Fibroblast of skin of right quadriceps (primary cell): Measurements from ENCODE around the gene ELL2.

ENCODE experiments used
- DNase-seq: peaks from one replicate; pipeline ENCODE4 v3.0.0-alpha.2; 2013

The ELL2 gene

DNA sequence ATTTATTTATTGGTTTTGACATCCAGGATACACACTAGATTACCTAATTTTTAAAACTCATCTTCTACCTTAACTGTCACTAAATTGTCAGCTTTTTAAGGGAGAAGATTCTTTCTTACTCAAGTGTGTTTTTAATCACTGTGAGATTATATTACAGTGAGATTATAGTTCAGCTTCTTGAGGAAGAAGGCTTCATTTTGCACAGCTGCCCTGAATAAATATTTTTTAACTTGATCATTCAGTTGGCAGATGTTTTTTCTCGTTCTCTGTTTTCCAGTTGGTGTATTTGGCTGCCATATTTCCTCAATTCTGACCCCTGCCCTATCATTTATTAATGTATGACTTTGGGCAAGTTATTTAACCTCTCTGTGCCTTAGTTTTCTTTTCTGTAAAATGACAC, 15.0 kb upstream of the ELL2 start:
- DNase-seq, result no peak

DNA sequence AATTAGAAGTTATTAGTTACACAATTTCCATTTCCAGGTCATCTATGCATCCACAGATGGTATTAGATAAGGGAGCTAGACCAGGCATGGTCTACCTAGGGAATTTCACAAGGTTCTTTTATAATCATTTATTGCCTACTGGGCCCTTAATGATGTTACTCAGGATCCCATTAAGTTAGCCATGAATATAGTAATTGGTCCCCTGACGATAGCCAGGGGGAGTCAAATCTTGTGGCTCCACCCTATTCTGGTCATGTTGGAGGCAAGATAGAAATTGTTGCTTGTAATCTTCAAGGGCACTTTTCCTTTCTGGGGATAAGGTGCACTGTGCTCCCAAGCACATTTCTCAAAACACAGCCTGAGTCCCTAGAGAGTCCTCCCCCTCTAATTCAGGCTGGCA, 14.1 kb upstream of the ELL2 start:
- DNase-seq, result no peak

DNA sequence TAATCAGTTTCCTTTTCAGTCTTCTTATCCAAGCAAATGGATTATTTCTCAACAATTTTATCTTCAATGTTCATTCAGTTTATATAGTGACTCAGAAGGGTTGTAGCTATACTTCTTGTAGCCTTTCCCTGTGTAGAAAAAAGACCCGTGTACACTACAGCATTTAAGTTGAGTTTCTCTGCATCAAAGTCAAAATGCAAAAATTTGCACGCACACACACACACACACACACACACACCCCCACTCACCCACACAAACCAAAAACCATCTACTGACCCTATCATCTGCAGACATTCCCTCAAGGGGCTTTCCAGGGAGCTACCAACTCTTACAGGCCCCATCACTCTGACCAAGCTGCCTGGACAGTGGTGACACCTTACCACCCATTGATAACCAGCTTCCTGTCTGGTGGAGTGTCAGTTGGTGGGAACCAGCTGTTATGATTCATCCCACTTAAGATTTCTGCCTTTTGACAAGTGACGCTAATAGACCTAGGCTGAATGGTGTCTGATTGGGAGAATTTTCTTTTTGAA, 12.2 kb upstream of the ELL2 start:
- DNase-seq, result peak; percentile 39

GRCh38 chr5:95972196-95972595, 10.5 kb upstream of the ELL2 start:
- DNase-seq, result no peak

- no peak for DNase-seq
Observed at GRCh38 chr5:95970359-95970704, 8.7 kb upstream of the ELL2 start.

DNA sequence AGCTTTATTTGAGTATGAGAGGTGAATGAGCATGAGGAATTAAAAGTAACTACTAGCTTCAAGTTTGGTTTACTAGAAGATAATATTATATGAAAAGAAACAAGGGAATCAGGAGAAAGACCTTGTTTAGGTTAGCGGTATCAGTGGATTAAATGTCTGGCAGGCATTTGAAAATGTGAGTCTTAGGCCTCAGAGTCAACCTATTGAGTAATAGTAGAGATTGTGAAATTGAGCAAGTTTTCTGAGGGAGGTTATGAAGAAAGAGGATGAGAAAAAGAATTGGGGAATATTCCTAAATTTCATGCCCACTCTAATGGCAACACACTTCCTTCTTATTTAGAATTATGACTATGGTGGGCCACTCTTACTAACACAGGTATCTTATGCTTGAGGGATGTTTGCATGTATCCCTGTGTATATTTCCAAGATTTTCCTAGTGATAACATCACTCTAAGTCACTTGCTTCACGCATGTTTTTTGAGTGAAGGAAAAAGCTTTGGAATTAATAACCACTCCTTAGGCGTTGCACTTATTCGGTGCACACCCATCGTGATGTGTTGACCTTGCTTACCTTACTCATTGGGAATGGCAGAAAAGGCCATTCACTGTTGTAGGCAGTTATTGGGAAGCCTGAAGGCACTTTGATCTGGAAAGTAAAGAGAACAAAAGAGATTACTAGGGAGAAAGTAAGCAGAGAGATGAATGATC, 8.2 kb upstream of the ELL2 start:
- DNase-seq, result peak; percentile 31

DNA sequence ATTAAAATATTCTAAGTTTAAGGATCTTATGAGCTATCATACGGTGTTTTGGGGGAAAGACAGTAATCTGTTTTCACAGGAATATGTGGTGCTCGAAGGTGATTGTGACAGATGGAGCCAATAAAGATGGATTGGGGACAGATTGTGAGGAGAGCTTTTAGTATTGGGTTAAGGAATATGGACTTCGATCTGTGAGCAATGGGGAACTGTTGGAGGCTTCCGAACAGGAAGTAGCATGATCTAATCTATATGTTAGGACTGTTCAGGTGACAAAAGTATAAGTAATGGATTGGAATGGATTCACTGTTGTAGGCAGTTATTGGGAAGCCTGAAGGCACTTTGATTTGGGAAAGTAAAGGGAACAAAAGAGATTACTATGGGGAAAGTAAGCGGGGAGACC, 7.4 kb upstream of the ELL2 start:
- no peak for DNase-seq

- DNase-seq, result no peak
Observed at GRCh38 chr5:95967236-95967635, 5.6 kb upstream of the ELL2 start.

DNA sequence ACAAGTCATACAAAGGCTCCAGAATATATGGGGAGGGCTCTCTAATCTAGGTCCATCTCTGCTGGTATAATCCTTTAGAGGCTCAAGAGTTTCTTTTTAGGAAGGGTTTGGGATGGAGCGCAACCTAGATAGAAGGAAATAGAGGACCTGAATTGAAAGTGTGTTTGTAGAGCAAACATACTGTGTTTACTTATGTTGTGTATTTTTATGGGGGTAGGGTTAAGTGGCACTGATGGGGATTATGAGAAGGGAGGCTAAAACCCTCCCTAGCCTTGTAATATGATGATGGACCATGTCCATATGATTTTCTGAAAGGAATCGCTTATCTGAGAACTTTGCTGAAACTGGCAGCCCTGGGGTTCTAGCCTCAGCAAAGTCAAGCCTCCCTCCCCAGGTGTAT, 4.4 kb upstream of the ELL2 start:
- no peak for DNase-seq

GRCh38 chr5:95963650-95964410, 2.2 kb upstream of the ELL2 start:
- DNase-seq, result peak; percentile 26

DNA sequence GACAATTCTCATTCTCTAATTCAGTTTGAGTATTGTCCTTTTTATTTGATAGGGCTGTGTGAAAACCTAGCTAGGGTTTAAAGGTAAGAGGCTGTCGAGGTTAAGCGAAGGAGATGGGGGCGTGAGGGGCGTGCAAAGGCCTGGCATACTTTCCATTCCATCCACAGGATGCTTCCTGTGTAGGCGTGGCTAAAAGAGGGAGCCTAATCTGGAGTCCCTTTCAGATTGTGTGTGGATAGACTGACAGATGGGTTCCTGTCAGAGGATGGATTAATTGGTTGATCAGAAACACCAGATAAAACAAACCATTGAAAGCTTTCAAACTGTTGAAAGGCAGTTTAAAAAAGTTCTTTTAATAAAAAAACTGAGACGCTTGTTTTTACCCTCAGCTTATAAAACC, 1.1 kb upstream of the ELL2 start:
- peak; percentile 22 for DNase-seq

DNA sequence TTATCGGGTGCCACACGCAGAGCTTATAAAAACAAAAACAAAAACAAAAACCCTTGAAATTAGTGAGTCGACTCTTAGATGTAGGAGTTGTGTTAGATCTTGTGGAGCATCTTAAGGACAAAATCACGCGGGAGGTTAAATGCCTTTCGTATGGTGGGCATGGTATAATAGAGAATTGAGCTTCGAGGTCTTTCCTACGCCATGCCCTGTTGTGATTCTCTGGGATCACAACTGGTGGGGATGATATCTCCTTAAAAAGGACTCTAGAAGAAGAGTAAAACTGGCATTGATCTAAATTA, 773 bp upstream of the ELL2 start:
- DNase-seq, result no peak

GRCh38 chr5:95960667-95961616, 709 bp downstream of the ELL2 start:
- DNase-seq, result peak; percentile 78

- peak; percentile 23 for DNase-seq
Observed at GRCh38 chr5:95959888-95960666, 1.6 kb downstream of the ELL2 start.

GRCh38 chr5:95959051-95959887, 2.4 kb downstream of the ELL2 start:
- no peak for DNase-seq

- peak; percentile 23 for DNase-seq
Observed at GRCh38 chr5:95958310-95959014, 3.2 kb downstream of the ELL2 start.

DNA sequence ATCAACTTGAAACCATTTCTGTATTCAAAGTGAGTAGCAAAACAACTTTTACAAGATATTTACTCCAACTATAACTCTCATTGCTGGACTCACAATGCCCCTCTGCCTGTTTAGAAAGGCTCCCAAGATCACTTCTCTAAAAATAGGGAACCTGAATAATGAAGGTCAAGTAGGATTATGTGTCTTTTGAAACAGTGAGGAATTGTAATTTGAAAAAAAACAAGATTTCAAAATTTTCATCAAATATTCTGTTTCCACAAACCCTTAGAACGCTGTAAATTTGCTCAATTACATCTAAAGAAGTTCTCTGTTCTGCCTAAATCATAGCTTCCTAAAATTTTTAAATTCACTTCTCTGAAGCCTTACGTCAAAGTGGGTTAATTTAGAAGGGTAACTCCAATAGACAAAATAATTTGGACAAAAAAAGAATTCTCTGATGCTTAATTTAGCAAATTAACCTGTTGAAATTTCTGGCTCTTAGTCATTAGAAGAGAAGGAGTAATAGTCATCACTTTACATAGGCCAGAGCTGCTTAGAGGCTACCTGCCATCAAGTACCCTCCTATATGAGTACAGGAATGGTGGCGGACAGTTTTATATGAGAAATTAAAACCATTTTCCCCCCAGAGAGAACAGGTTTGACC, 4.0 kb downstream of the ELL2 start:
- DNase-seq, result no peak

DNA sequence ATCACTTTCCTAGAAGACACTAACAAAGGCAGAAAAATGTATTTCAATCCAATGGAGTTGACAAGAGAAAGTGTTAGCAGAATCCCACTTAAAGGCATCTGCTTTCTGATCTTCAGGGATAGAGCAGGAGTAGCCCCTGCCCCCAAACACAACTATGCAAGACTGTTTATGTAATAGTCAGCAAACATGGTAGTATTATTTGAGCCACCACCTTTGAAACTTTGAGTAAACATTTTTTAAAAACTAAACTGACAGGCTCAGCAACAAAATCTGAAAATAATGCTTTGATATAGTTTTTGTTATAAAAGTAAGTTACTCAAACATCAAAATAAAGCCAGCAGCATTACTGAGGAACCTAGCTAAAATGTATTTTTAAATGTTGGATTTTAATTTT, 4.8 kb downstream of the ELL2 start:
- no peak for DNase-seq

- DNase-seq, result peak; percentile 65
Observed at GRCh38 chr5:95956021-95956899, 5.4 kb downstream of the ELL2 start.

- DNase-seq, result no peak
Observed at GRCh38 chr5:95954716-95955115, 6.9 kb downstream of the ELL2 start.
